ENCODE results near the gene NBEAL2. TPM values are rescaled to one million over a fixed set of nuclear protein-coding genes. Genes with fewer than 3 reads are reported as not detected.
"Not testable (repeated sequence)": the region's sequence is repeated elsewhere in the genome, so short reads cannot be mapped to it uniquely, and the experiment has no call there.

Gene NBEAL2
- total RNA-seq, 1 donor from 2014 or later: 11.4 TPM

GRCh38 chr3:46959161-46959511 is 20.3 kb upstream of the NBEAL2 start:
- peak; percentile 18 for DNase-seq
- intact Hi-C loops (cut with micrococcal nuclease): no loop called here
- peak; percentile 8 for ATAC-seq

- DNase-seq: peak; percentile 22
- ATAC-seq: peak; percentile 49
- intact Hi-C loops (cut with micrococcal nuclease): no loop called here
Observed at GRCh38 chr3:46960081-46960701, 19.3 kb upstream of the NBEAL2 start.

- DNase-seq (peak; percentile 11), ATAC-seq (peak; percentile 16)
- intact Hi-C loops (cut with micrococcal nuclease): no loop called here
Observed at GRCh38 chr3:46960835-46961234, 18.6 kb upstream of the NBEAL2 start.

- intact Hi-C loops (cut with micrococcal nuclease): no loop called here
- DNase-seq (no peak), ATAC-seq (no peak)
Observed at GRCh38 chr3:46962427-46962826, 17.0 kb upstream of the NBEAL2 start.

- no peak for DNase-seq
- ATAC-seq: no peak
- intact Hi-C loops (cut with micrococcal nuclease): no loop called here
Observed at GRCh38 chr3:46962990-46963389, 16.5 kb upstream of the NBEAL2 start.

- ATAC-seq; intact Hi-C loops (cut with micrococcal nuclease): not testable (repeated sequence)
- peak; percentile 19 for DNase-seq
Observed at GRCh38 chr3:46964038-46964590, 15.4 kb upstream of the NBEAL2 start.

- peak; percentile 15 for DNase-seq
- intact Hi-C loops (cut with micrococcal nuclease): no loop called here
- ATAC-seq: no peak
Observed at GRCh38 chr3:46965151-46965550, 14.3 kb upstream of the NBEAL2 start.

- ATAC-seq: no peak
- intact Hi-C loops (cut with micrococcal nuclease): no loop called here
- DNase-seq: no peak
Observed at GRCh38 chr3:46966811-46967210, 12.7 kb upstream of the NBEAL2 start.

- intact Hi-C loops (cut with micrococcal nuclease): no loop called here
- ATAC-seq: no peak
- peak; percentile 14 for DNase-seq
Observed at GRCh38 chr3:46968783-46969428, 10.6 kb upstream of the NBEAL2 start.

GRCh38 chr3:46970391-46971091 is 8.9 kb upstream of the NBEAL2 start:
- intact Hi-C loops (cut with micrococcal nuclease): no loop called here
- ATAC-seq: peak; percentile 84
- peak; percentile 75 for DNase-seq

GRCh38 chr3:46971151-46971550 is 8.3 kb upstream of the NBEAL2 start:
- ATAC-seq (no peak), DNase-seq (peak; percentile 10)
- intact Hi-C loops (cut with micrococcal nuclease): no loop called here

GRCh38 chr3:46971742-46972141 is 7.7 kb upstream of the NBEAL2 start:
- ATAC-seq (no peak), DNase-seq (no peak)
- intact Hi-C loops (cut with micrococcal nuclease): no loop called here

GRCh38 chr3:46972396-46972795 is 7.1 kb upstream of the NBEAL2 start:
- intact Hi-C loops (cut with micrococcal nuclease): no loop called here
- ATAC-seq (no peak), DNase-seq (peak; percentile 7)

GRCh38 chr3:46974421-46975171 is 4.9 kb upstream of the NBEAL2 start:
- DNase-seq: peak; percentile 10
- no peak for ATAC-seq
- intact Hi-C loops (cut with micrococcal nuclease): no loop called here

- intact Hi-C loops (cut with micrococcal nuclease): no loop called here
- peak; percentile 93 for DNase-seq
- ATAC-seq: peak; percentile 87
Observed at GRCh38 chr3:46976326-46977190, 2.9 kb upstream of the NBEAL2 start, which contains the start of gene CCDC12. Gene CCDC12, minus strand, starts transcription at chr3:46976745. Its CDS starts 13 bp downstream, at chr3:46976732.

- ATAC-seq (no peak), DNase-seq (peak; percentile 24)
- intact Hi-C loops (cut with micrococcal nuclease): no loop called here
Observed at GRCh38 chr3:46977811-46978195, 1.7 kb upstream of the NBEAL2 start.

GRCh38 chr3:46978381-46978780 is 1.1 kb upstream of the NBEAL2 start:
- intact Hi-C loops (cut with micrococcal nuclease): no loop called here
- ATAC-seq: no peak

GRCh38 chr3:46979958-46980497 is 562 bp downstream of the NBEAL2 start:
- intact Hi-C loops (cut with micrococcal nuclease): no loop called here
- peak; percentile 52 for DNase-seq
- ATAC-seq: no peak

More at GRCh38 chr3:46978381-46978780, 1.1 kb upstream of the NBEAL2 start:
- peak; percentile 27 for DNase-seq
